GM12872 (cell line): ENCODE results near the gene CFAP410.

Source experiments
- CTCF ChIP-seq: IDR thresholded peaks from 3 replicates; pipeline ENCODE4 v1.5.1; 2011; ENCODE audit warnings: low read depth, mild to moderate bottlenecking, low read length, moderate library complexity; ENCODE audit not compliant: insufficient read depth

CFAP410 gene

GRCh38 chr21:44283948-44284347 is 55.2 kb downstream of the CFAP410 start:
- TF ChIP-seq CTCF = no peak

- no peak for TF ChIP-seq CTCF
Measured at GRCh38 chr21:44282370-44282769, 56.8 kb downstream of the CFAP410 start.

GRCh38 chr21:44281801-44282200 is 57.4 kb downstream of the CFAP410 start:
- no peak for TF ChIP-seq CTCF

GRCh38 chr21:44279354-44280260 is 59.6 kb downstream of the CFAP410 start:
- TF ChIP-seq CTCF = no peak
